K562 (cell line): ENCODE results near the gene IGSF9. TPM values are rescaled to one million over a fixed set of nuclear protein-coding genes. Genes with fewer than 3 reads are reported as not detected.

ENCODE experiments used
- ATAC-seq: fragments of 200-7000 bp; cut with Tn5 transposase; 3 replicates; pipeline ENCODE4 v1.9.1; 2020; ENCODE audit warnings: moderate library complexity
- BruUV-seq: library from RNA; stranded (reverse); fragments of 400-500 nt; replicated peaks from 2 replicates; lab custom pipeline; 2021; lab: Mats Ljungman, UMichigan
- CTCF ChIA-PET: fragments of 300-600 bp; formaldehyde crosslinking; extraction: SDS; loops from one replicate; lab custom pipeline; 2021; ENCODE audit warnings: low intra/inter-chr PET ratio; lab: Yijun Ruan, JAX
- POLR2A ChIA-PET: fragments of 300-600, 350-650 bp; sonication (Branson Sonifier 250); formaldehyde crosslinking; extraction: SDS; loops from one replicate; lab custom pipeline; 2021; ENCODE audit warnings: antibody characterized with exemption, inconsistent platforms; lab: Yijun Ruan, JAX
- DNase-seq, 4 experiments: peaks; one replicate each; pipeline versions ENCODE4 v3.0.0 to v3.0.0-alpha.2; 2011 to 2018; ENCODE audit warnings: low spot score in 3 of 4, mixed read lengths in 3 of 4; ENCODE audit errors: extremely low read depth in 1 of 4
- FAIRE-seq: peaks from 2 replicates; lab custom pipeline; 2011; peaks lifted over from hg19 to GRCh38; lab: Jason Lieb, UNC
- H2AFZ ChIP-seq: 2 replicates; pipeline ENCODE4 v1.6.0; 2011; ENCODE audit warnings: low read depth, low read length, control low read depth, inconsistent platforms
- H3K27ac ChIP-seq: fragments of 200-600 bp; 3 replicates; pipeline ENCODE4 v1.8.0; 2011; ENCODE audit warnings: low read depth, mild to moderate bottlenecking, control low read depth, inconsistent platforms, low read length, moderate library complexity, mixed read lengths; ENCODE audit errors: extremely low read depth
- H3K27me3 ChIP-seq, 2 experiments: fragments of 300-600 bp in 1 of 2; 2 replicates in 1 of 2; 3 replicates in 1 of 2; pipeline versions ENCODE4 v1.6.0 to v1.8.0; 2011; ENCODE audit warnings: inconsistent platforms in 2 of 2, low read length in 2 of 2, mild to moderate bottlenecking in 1 of 2, mixed read lengths in 1 of 2, moderate library complexity in 1 of 2; ENCODE audit not compliant: control insufficient read depth in 2 of 2, insufficient read depth in 2 of 2
- H3K36me3 ChIP-seq: fragments of 300-600 bp; 3 replicates; pipeline ENCODE4 v1.8.0; 2011; ENCODE audit warnings: mild to moderate bottlenecking, low read length, inconsistent platforms; ENCODE audit not compliant: control insufficient read depth, insufficient read depth
- H3K4me1 ChIP-seq, 2 experiments: fragments of 200-600 bp in 1 of 2; replicated peaks in 1 of 2; 2 replicates in 1 of 2; 3 replicates in 1 of 2; pipeline versions ENCODE4 v1.5.1 to v1.8.0; 2011; ENCODE audit warnings: inconsistent platforms in 2 of 2, low read length in 2 of 2, mild to moderate bottlenecking in 1 of 2, mixed read lengths in 1 of 2, moderate library complexity in 1 of 2; ENCODE audit not compliant: control insufficient read depth in 2 of 2, insufficient read depth in 2 of 2
- H3K4me2 ChIP-seq: 2 replicates; pipeline ENCODE4 v1.6.1; 2011; ENCODE audit warnings: low read length, control low read depth, inconsistent platforms, mixed read lengths; ENCODE audit not compliant: insufficient read depth
- H3K4me3 ChIP-seq: fragments of 200-600 bp; sonication (generic), shearing (Covaris generic); 2 replicates; pipeline ENCODE4 v1.5.1; 2016; ENCODE audit warnings: control low read depth, inconsistent platforms
- H3K79me2 ChIP-seq: fragments of 200-600 bp; 3 replicates; pipeline ENCODE4 v1.8.0; 2011; ENCODE audit warnings: low read length, inconsistent platforms; ENCODE audit not compliant: control insufficient read depth, insufficient read depth
- H3K9ac ChIP-seq, 2 experiments: 2 replicates each; pipeline versions ENCODE4 v1.6.0 to v1.6.1; 2011; ENCODE audit warnings: low read depth in 2 of 2, low read length in 2 of 2, control low read depth in 1 of 2, inconsistent platforms in 1 of 2, mild to moderate bottlenecking in 1 of 2, mixed read lengths in 1 of 2; ENCODE audit not compliant: insufficient read depth in 1 of 2
- H3K9me1 ChIP-seq: one replicate; pipeline ENCODE4 v1.6.0; 2011; ENCODE audit warnings: inconsistent platforms, mild to moderate bottlenecking, low read length, moderate library complexity; ENCODE audit not compliant: control insufficient read depth, insufficient read depth
- H3K9me3 ChIP-seq: replicated peaks from 2 replicates; pipeline ENCODE4 v1.5.1; 2011; ENCODE audit warnings: low read depth, low read length, inconsistent platforms; ENCODE audit not compliant: control insufficient read depth, insufficient read depth
- H4K20me1 ChIP-seq: replicated peaks from 2 replicates; pipeline ENCODE4 v1.6.1; 2011; ENCODE audit warnings: low read length, inconsistent platforms, mixed read lengths; ENCODE audit not compliant: control insufficient read depth, insufficient read depth
- WGBS: fragments of 100-300 bp; shearing (Covaris generic); methylation state at CpG from one replicate; pipeline ENCODE4 v1.1.6; 2016; ENCODE audit warnings: low coverage, mixed read lengths; ENCODE audit not compliant: insufficient coverage; ENCODE audit errors: missing lambda C conversion rate; 5-methylcytosine and 5-hydroxymethylcytosine counted together
- in situ Hi-C: fragments of 300-500 bp; cut with MboI; formaldehyde crosslinking; loops from 4 replicates; pipeline ENCODE4 v1.15.0; 2018; ENCODE audit warnings: inconsistent platforms, mixed read lengths
- intact Hi-C: fragments of 100-400 bp; cut with micrococcal nuclease; formaldehyde crosslinking; loops from 2 replicates; pipeline ENCODE4 v1.14.2; 2022
- polyA plus RNA-seq, 8 experiments: library from polyadenylated mRNA; depleted of rRNA in 4 of 8; stranded (reverse) in 5 of 8; unstranded in 3 of 8; fragments of >200 nt; fragmentation: Nextera tagmentation in 2 of 8; fragmentation: Illumina TruSeq in 1 of 8; extraction: Ambion mirVana in 2 of 8; extraction: Trizol in 1 of 8; gene quantifications; 2 replicates each; pipeline versions ENCODE4 v1.2.1 to v1.2.3, GENCODE V29; 2011 to 2014; ENCODE audit warnings: inconsistent platforms in 1 of 8, missing spikeins in 1 of 8
- total RNA-seq, 7 experiments: library from RNA; depleted of rRNA in 6 of 7; stranded (reverse); fragments of >200 nt in 6 of 7; fragmentation: Illumina TruSeq in 2 of 7; extraction: Trizol in 2 of 7; gene quantifications; 2 replicates each; pipeline versions ENCODE4 v1.2.1 to v1.2.3, GENCODE V29; 2011 to 2021; ENCODE audit warnings: low replicate concordance in 1 of 7
- TF ChIP-seq, protein P1 (sequence below): IDR thresholded peaks from 2 replicates; pipeline ENCODE4 v1.6.1; 2016; ENCODE audit warnings: missing genetic modification characterization, missing compliant biosample characterization

The IGSF9 gene
- total and polyA plus RNA-seq, 9 of the 15 experiments (the other 6 are each of a cell fraction or from before 2014, with no cell fraction given), result 0.03 to 0.29 (median 0.07) TPM; not detected in 1

DNA sequence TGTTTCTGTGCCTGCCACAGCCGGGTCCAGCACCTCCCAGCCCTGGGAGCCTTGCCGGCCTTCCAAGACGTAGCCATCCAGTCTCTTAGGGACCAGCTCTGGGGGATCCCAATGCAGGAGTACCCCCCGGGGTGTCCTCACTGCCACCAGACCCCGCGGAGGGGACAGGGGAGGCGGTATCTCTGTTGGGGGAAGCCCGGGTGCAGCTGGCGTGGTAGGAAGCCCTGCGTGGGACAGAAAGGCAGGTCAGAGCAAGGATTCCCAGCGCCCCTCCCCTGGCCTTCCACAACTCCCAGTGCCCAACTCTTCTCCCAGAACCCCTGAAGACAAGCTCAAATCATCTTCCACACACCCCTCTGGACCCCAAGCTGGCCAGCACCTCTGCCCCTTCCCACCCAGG is 15.2 kb downstream of the IGSF9 start:
- ATAC-seq (no peak), DNase-seq (no peak), FAIRE-seq (no peak)
- POLR2A ChIA-PET, result interaction anchor here (0.6 to 1.2 kb wide), 5 partner anchors 9 to 777 kb away, joined by 3 to 5 read pairs (median 4); no protein-coding TSS in a partner anchor
- no peaks in the 10 kb centered on the region; the same call in 1 of the 2 replicates for H4K20me1 ChIP-seq
- H2AFZ ChIP-seq, result peak overlapping the region; percentile 94
- BruUV-seq, result no TSS peak
- intact Hi-C loops, result no loop called here
- TF ChIP-seq, protein P1, sequence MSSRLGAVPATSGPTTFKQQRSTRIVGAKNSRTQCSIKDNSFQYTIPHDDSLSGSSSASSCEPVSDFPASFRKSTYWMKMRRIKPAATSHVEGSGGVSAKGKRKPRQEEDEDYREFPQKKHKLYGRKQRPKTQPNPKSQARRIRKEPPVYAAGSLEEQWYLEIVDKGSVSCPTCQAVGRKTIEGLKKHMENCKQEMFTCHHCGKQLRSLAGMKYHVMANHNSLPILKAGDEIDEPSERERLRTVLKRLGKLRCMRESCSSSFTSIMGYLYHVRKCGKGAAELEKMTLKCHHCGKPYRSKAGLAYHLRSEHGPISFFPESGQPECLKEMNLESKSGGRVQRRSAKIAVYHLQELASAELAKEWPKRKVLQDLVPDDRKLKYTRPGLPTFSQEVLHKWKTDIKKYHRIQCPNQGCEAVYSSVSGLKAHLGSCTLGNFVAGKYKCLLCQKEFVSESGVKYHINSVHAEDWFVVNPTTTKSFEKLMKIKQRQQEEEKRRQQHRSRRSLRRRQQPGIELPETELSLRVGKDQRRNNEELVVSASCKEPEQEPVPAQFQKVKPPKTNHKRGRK (tag), result no peak
- in situ Hi-C loops, result no loop called here
- CTCF ChIA-PET, result no interaction called here
- no peaks in the 10 kb centered on the region for H3K9me3 ChIP-seq
- no peak overlapping the region for H3K27ac ChIP-seq
- no peak overlapping the region for H3K4me3 ChIP-seq
- no peaks in the 10 kb centered on the region for H3K9me1 ChIP-seq
- no peaks in the 10 kb centered on the region for H3K36me3 ChIP-seq
- peaks cover 9 to 41% of the 10 kb centered on the region in 2 experiments; a peak in 4 of 5 replicates for H3K27me3 ChIP-seq
- 0 out of 4 replicates have a peak overlapping the region, but pooled peaks of 1 of the 2 experiments have one; percentile 18 for H3K9ac ChIP-seq
- H3K4me1 ChIP-seq, result peaks cover 4 to 51% of the 10 kb centered on the region in 2 experiments; a peak in 3 of 5 replicates
- H3K79me2 ChIP-seq, result peaks cover 3% of the 10 kb centered on the region
- WGBS, result 54% methylated on average over 10 of the region's 11 CpGs
- peak overlapping the region; percentile 71; the same call in 1 of the 2 replicates for H3K4me2 ChIP-seq
